Suprapubic skin (tissue), 4 donors: Measurements from ENCODE around the gene NEK10. TPM values are rescaled to one million over a fixed set of nuclear protein-coding genes. Genes with fewer than 3 reads are reported as not detected.

Experiments used
- DNase-seq, 2 donors: peaks; one replicate each; pipeline ENCODE4 v3.0.0-alpha.2; 2019; ENCODE audit warnings: low spot score in 2 of 2
- H3K27ac ChIP-seq: fragments of 200-600 bp; sonication (generic); one replicate; pipeline ENCODE4 v1.5.1; 2019
- H3K27me3 ChIP-seq: fragments of 200-600 bp; sonication (generic); one replicate; pipeline ENCODE4 v1.5.1; 2019
- H3K36me3 ChIP-seq: fragments of 200-600 bp; sonication (generic); one replicate; pipeline ENCODE4 v1.5.1; 2019
- H3K4me1 ChIP-seq: fragments of 200-600 bp; sonication (generic); one replicate; pipeline ENCODE4 v1.5.1; 2019
- H3K4me3 ChIP-seq: fragments of 200-600 bp; sonication (generic); one replicate; pipeline ENCODE4 v1.5.1; 2019; ENCODE audit warnings: mild to moderate bottlenecking
- H3K9me3 ChIP-seq: fragments of 200-600 bp; sonication (generic); one replicate; pipeline ENCODE4 v1.5.1; 2019
- EP300 ChIP-seq: sonication (generic); formaldehyde crosslinking; IDR thresholded peaks from one replicate; pipeline ENCODE4 v1.6.1; 2017; ENCODE audit warnings: antibody characterized with exemption
- POLR2A ChIP-seq, 2 donors: fragments of 450-650 bp; IDR thresholded peaks; one replicate each; pipeline ENCODE4 v1.6.1; 2017; ENCODE audit warnings: antibody characterized with exemption in 2 of 2, mild to moderate bottlenecking in 2 of 2, moderate library complexity in 2 of 2
- POLR2AphosphoS5 ChIP-seq, 3 donors: sonication (generic); formaldehyde crosslinking; IDR thresholded peaks; one replicate each; pipeline ENCODE4 v1.6.1; 2017; ENCODE audit warnings: antibody characterized with exemption in 3 of 3
- WGBS: methylation state at CpG from one replicate; pipeline ENCODE4 v1.1.5; 2018; 5-methylcytosine and 5-hydroxymethylcytosine counted together
- total RNA-seq, 4 donors: library from RNA; depleted of rRNA; stranded (reverse); fragments of >200 nt; gene quantifications; one replicate each; pipeline ENCODE4 v1.1.0, GENCODE V29; 2016
- TF ChIP-seq, protein P1 (sequence below), 2 donors: fragments of 200-600 bp in 1 of 2; fragments of 450-650 bp in 1 of 2; sonication (generic) in 1 of 2; IDR thresholded peaks; one replicate each; pipeline ENCODE4 v1.5.1; 2016 to 2019; ENCODE audit warnings: antibody characterized with exemption in 2 of 2, mild to moderate bottlenecking in 1 of 2, moderate library complexity in 1 of 2

Gene NEK10
- total RNA-seq, 4 donors from 2014 or later: 2.4 to 3.4 (median 3.0) TPM; not detected in 1

DNA sequence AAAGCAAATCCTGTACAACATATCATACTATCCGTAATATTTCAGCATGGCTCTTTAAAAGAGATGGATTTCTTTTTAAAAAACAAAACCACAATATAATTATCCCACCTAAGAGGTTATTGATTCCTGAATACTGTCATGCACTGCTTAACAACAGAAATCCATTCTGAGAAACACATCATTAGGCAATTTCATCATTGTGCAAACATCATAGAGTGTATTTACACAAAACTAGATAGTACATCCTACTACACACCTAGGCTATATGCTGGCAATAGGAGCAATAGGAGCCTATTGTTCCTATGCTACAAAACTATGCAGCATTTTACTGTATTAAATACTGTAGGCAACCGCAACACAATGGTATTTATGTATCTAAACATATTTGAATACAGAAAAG is 242.0 kb downstream of the NEK10 start:
- no peak overlapping the region for H3K27ac ChIP-seq
- no peaks in the 10 kb centered on the region for H3K4me1 ChIP-seq
- no peak for TF ChIP-seq POLR2AphosphoS5 (IDR thresholded peaks at IDR 0.05)
- TF ChIP-seq, protein P1, sequence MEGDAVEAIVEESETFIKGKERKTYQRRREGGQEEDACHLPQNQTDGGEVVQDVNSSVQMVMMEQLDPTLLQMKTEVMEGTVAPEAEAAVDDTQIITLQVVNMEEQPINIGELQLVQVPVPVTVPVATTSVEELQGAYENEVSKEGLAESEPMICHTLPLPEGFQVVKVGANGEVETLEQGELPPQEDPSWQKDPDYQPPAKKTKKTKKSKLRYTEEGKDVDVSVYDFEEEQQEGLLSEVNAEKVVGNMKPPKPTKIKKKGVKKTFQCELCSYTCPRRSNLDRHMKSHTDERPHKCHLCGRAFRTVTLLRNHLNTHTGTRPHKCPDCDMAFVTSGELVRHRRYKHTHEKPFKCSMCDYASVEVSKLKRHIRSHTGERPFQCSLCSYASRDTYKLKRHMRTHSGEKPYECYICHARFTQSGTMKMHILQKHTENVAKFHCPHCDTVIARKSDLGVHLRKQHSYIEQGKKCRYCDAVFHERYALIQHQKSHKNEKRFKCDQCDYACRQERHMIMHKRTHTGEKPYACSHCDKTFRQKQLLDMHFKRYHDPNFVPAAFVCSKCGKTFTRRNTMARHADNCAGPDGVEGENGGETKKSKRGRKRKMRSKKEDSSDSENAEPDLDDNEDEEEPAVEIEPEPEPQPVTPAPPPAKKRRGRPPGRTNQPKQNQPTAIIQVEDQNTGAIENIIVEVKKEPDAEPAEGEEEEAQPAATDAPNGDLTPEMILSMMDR (IDR thresholded peaks at IDR 0.05): no peak
- no peak for TF ChIP-seq POLR2A (IDR thresholded peaks at IDR 0.05)
- no peak for TF ChIP-seq EP300
- WGBS: 79% methylated on average over 2 of the region's 2 CpGs
- no peaks in the 10 kb centered on the region for H3K36me3 ChIP-seq
- DNase-seq: no peak
- no peak overlapping the region for H3K4me3 ChIP-seq
- H3K27me3 ChIP-seq: no peaks in the 10 kb centered on the region
- no peaks in the 10 kb centered on the region for H3K9me3 ChIP-seq

DNA sequence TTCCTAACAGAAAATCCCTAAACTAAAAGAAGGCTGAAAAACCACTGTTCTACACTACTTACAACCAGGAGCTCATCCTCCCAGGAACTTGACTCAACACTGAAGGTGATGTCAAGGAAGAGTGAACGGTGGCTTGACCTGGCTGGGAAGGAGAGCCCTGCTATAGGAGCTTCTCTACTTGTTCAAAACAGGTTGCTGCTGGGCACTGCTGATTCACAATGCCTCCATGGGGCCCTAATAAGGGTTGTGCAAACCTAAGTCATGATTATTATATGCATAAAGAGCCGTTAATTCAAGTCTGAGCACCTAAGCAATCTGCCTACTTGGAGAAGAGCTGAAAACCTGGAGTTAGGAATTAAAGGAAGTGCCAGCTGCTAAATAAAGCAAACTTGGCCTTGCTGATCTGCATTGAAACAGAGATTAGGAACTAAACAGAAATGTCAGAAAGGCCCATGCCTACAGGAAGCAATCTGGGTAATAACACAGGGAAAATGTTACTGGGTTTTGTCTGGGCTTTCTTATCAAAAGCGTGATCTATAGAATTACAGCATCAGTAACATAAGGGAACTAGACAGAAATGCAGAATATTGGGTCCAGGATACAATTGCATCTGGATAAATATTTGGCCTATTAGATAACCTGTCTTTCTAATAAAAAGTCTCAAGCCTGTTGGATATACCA is 243.2 kb downstream of the NEK10 start:
- Histone ChIP-seq H3K36me3 (no peaks in the 10 kb centered on the region), H3K9me3 (no peaks in the 10 kb centered on the region), H3K27me3 (no peaks in the 10 kb centered on the region), H3K4me3 (no peak overlapping the region), H3K4me1 (no peaks in the 10 kb centered on the region), H3K27ac (no peak overlapping the region)
- TF ChIP-seq POLR2A (IDR thresholded peaks at IDR 0.05) (no peak), EP300 (no peak), POLR2AphosphoS5 (IDR thresholded peaks at IDR 0.05) (no peak)
- TF ChIP-seq, protein P1 (IDR thresholded peaks at IDR 0.05): no peak
- DNase-seq: no peak
- 78% methylated on average over 3 of the region's 3 CpGs for WGBS

DNA sequence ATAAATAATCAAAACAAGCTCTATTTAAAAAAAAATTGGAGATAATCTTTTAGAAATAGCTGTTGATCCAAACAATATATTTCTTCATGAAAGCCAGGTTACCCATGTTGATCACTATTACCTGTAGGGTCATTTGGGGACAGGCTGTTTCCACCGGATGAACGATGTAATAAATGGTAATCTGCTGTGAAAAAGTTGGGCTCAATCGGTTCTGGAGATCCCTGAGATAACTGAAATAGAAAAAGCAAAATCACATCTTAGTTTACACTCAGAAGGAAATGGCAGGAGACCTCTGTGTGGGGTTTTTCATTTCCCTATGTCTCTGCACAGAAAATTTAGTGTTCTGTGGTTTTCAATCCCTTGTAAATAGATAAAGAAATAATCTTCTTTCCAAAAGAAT is 249.5 kb downstream of the NEK10 start:
- WGBS: 40% methylated on average over 3 of the region's 3 CpGs
- Histone ChIP-seq H3K27me3 (no peaks in the 10 kb centered on the region), H3K36me3 (no peaks in the 10 kb centered on the region), H3K9me3 (no peaks in the 10 kb centered on the region), H3K27ac (no peak overlapping the region), H3K4me1 (no peaks in the 10 kb centered on the region), H3K4me3 (no peak overlapping the region)
- DNase-seq: no peak
- no peak for TF ChIP-seq POLR2A (IDR thresholded peaks at IDR 0.05)
- TF ChIP-seq POLR2AphosphoS5 (IDR thresholded peaks at IDR 0.05): no peak
- TF ChIP-seq, protein P1 (IDR thresholded peaks at IDR 0.05): no peak

DNA sequence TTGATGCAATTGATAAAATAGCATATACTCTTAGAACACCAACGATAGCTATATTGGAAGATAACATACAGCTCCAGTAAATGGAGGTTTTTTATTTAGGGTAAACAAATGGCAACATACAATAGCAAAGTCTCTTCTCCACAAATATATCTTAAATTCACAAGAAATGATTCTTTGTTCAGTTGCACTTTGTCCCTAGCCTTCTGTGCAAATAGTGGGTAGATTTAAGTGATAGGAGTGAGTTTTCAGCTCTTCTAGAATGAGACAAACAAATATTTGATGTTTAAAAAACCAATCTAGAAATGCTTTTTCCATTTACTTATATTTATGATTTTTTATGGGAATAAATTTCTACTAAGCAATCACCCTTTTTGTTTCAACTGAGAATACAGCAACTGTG is 253.8 kb downstream of the NEK10 start:
- TF ChIP-seq EP300: no peak
- TF ChIP-seq, protein P1 (IDR thresholded peaks at IDR 0.05): no peak

DNA sequence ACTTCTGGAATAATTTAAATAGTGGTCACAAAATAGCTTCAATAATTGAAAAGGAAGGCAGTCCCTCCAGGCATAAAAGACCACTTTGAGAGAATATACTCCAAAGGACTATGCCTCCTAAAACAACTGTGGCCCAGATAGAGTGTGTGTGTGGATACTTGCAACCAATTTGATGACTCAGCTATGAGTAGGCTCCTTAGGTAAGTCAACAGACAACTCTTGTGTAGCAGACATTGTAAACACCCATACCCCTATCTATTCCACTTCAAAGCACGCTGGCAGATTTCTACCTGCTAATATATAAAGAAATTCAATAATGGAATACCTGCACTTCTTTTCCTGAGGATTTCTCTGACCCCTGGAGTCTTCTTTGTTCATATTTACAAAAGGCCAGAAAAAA is 254.5 kb downstream of the NEK10 start:
- no peak for DNase-seq
- no peak for TF ChIP-seq POLR2AphosphoS5 (IDR thresholded peaks at IDR 0.05)
- no peak for TF ChIP-seq EP300
- TF ChIP-seq, protein P1 (IDR thresholded peaks at IDR 0.05): no peak
- no peak for TF ChIP-seq POLR2A (IDR thresholded peaks at IDR 0.05)
- H3K9me3 ChIP-seq: no peaks in the 10 kb centered on the region
- no peak overlapping the region for H3K27ac ChIP-seq
- H3K4me3 ChIP-seq: no peak overlapping the region
- WGBS: 91% methylated on average over 1 of the region's 1 CpG
- H3K4me1 ChIP-seq: no peaks in the 10 kb centered on the region
- no peaks in the 10 kb centered on the region for H3K27me3 ChIP-seq
- no peaks in the 10 kb centered on the region for H3K36me3 ChIP-seq

More for the DNA sequence above, 253.8 kb downstream of the NEK10 start:
- Histone ChIP-seq H3K27ac (no peak overlapping the region), H3K36me3 (no peaks in the 10 kb centered on the region), H3K4me1 (no peaks in the 10 kb centered on the region), H3K9me3 (no peaks in the 10 kb centered on the region), H3K27me3 (no peaks in the 10 kb centered on the region), H3K4me3 (no peak overlapping the region)
- 78% methylated on average over 1 of the region's 1 CpG for WGBS
- DNase-seq: no peak
